ENCODE results near the gene MRPL37.
"Not testable (repeated sequence)": the region's sequence is repeated elsewhere in the genome, so short reads cannot be mapped to it uniquely, and the experiment has no call there.

MRPL37 gene

DNA sequence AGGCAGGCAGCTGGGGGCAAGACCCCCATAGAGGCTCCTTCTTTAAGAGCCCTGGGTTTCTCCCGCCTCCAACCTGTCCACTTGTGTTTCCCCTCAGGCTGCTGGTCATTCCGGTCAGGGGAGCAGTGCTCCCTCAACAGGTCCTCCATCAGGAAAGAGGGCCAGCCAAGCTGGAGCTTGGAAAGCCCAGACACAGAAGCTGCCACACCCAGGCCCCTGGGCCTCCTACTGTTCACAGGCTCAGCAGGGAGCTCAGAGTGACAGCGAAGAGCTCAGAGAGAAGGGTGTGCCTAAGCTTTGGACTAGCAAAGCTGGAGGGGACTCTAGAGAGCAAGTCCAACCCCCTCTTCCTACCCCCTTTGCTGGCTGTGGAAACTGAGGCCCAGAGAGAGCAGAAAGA lies 36.9 kb upstream of the MRPL37 start:
- no peak for DNase-seq (ENCODE audit: low read depth)
- no peak for TF ChIP-seq MYC (IDR thresholded peaks at IDR 0.05; ENCODE audit: low read depth, low read length)
- TF ChIP-seq, protein P1, sequence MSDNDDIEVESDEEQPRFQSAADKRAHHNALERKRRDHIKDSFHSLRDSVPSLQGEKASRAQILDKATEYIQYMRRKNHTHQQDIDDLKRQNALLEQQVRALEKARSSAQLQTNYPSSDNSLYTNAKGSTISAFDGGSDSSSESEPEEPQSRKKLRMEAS (IDR thresholded peaks at IDR 0.05; ENCODE audit: low read depth, low read length) = no peak
- TF ChIP-seq, protein P2, sequence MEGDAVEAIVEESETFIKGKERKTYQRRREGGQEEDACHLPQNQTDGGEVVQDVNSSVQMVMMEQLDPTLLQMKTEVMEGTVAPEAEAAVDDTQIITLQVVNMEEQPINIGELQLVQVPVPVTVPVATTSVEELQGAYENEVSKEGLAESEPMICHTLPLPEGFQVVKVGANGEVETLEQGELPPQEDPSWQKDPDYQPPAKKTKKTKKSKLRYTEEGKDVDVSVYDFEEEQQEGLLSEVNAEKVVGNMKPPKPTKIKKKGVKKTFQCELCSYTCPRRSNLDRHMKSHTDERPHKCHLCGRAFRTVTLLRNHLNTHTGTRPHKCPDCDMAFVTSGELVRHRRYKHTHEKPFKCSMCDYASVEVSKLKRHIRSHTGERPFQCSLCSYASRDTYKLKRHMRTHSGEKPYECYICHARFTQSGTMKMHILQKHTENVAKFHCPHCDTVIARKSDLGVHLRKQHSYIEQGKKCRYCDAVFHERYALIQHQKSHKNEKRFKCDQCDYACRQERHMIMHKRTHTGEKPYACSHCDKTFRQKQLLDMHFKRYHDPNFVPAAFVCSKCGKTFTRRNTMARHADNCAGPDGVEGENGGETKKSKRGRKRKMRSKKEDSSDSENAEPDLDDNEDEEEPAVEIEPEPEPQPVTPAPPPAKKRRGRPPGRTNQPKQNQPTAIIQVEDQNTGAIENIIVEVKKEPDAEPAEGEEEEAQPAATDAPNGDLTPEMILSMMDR (IDR thresholded peaks at IDR 0.05; ENCODE audit: low read depth, low read length) = no peak
- TF ChIP-seq POLR2A (IDR thresholded peaks at IDR 0.05; ENCODE audit: extremely low read depth, insufficient read length) = no peak
- no peak overlapping the region for H3K4me3 ChIP-seq (ENCODE audit: low read depth, low read length)

- no peak for DNase-seq (ENCODE audit: low read depth)
- H3K4me3 ChIP-seq (ENCODE audit: low read depth, low read length) = no peak overlapping the region
- TF ChIP-seq, protein P2 (IDR thresholded peaks at IDR 0.05; ENCODE audit: low read depth, low read length) = no peak
- no peak for TF ChIP-seq POLR2A (IDR thresholded peaks at IDR 0.05; ENCODE audit: extremely low read depth, insufficient read length)
- TF ChIP-seq, protein P1 (IDR thresholded peaks at IDR 0.05; ENCODE audit: low read depth, low read length) = no peak
- no peak for TF ChIP-seq MYC (IDR thresholded peaks at IDR 0.05; ENCODE audit: low read depth, low read length)
Observed at GRCh38 chr1:54163573-54163972, 36.4 kb upstream of the MRPL37 start.

GRCh38 chr1:54165146-54165545 lies 34.8 kb upstream of the MRPL37 start:
- TF ChIP-seq POLR2A (IDR thresholded peaks at IDR 0.05; ENCODE audit: extremely low read depth, insufficient read length) (no peak), MYC (IDR thresholded peaks at IDR 0.05; ENCODE audit: low read depth, low read length) (no peak)
- TF ChIP-seq, protein P2 (IDR thresholded peaks at IDR 0.05; ENCODE audit: low read depth, low read length) = no peak
- TF ChIP-seq, protein P1 (IDR thresholded peaks at IDR 0.05; ENCODE audit: low read depth, low read length) = no peak
- H3K4me3 ChIP-seq (ENCODE audit: low read depth, low read length) = no peak overlapping the region
- no peak for DNase-seq (ENCODE audit: low read depth)

GRCh38 chr1:54166357-54166756 lies 33.6 kb upstream of the MRPL37 start:
- not testable (repeated sequence) for DNase-seq (ENCODE audit: low read depth); H3K4me3 ChIP-seq (ENCODE audit: low read depth, low read length)

- TF ChIP-seq, protein P1 (IDR thresholded peaks at IDR 0.05; ENCODE audit: low read depth, low read length) = no peak
- TF ChIP-seq MYC (IDR thresholded peaks at IDR 0.05; ENCODE audit: low read depth, low read length) (no peak), POLR2A (IDR thresholded peaks at IDR 0.05; ENCODE audit: extremely low read depth, insufficient read length) (no peak)
- TF ChIP-seq, protein P2 (IDR thresholded peaks at IDR 0.05; ENCODE audit: low read depth, low read length) = no peak
- H3K4me3 ChIP-seq (ENCODE audit: low read depth, low read length) = no peak overlapping the region
- no peak for DNase-seq (ENCODE audit: low read depth)
Observed at GRCh38 chr1:54167422-54168139, 32.4 kb upstream of the MRPL37 start.

DNA sequence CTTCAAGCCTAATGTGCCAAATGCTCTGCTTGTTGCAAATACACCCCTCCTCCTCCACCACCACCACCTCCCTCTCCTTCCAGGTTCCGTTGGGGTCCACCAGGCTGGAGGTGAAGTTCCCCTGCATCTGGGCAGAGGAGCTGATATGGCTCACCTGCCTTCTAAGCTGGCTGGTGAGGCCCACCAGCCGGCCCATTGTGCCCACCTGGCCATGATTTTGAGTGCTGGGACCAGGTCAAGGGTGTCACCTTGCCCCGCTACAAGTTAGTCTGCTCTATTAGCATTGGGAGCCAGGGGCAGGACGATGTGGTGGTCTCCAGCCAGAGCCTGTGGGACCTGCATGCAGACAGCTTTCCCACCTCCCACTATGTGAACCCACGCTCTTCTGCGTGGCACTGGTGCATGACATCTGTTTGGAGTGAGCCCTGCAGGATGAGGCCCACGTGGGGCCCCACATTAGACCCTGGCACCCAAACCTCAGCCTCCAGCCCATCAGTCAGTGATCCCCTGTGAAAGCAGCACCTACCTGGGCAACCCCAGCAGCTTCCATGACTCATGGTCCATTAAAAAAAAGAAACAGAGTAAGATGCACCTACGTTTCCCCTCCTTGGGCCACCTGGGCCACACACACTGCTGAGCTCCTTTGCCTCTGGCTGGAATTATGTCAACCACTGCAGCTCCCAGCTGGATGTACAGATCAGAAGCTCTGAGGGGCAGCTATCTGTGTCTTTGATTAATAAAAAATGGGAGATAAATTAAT lies 31.6 kb upstream of the MRPL37 start:
- TF ChIP-seq POLR2A (IDR thresholded peaks at IDR 0.05; ENCODE audit: extremely low read depth, insufficient read length) = no peak

More for the DNA sequence above, 31.6 kb upstream of the MRPL37 start:
- DNase-seq (ENCODE audit: low read depth) = no peak
- no peak overlapping the region for H3K4me3 ChIP-seq (ENCODE audit: low read depth, low read length)

Measured in NB4 (cell line).